H1 (cell line): ENCODE results near the gene PID1. TPM values are rescaled to one million over a fixed set of nuclear protein-coding genes. Genes with fewer than 3 reads are reported as not detected.

Source experiments
- CTCF ChIA-PET: fragments of 300-600 bp; sonication (Branson Sonifier 250); formaldehyde crosslinking; loops from one replicate; lab custom pipeline; 2021; ENCODE audit not compliant: partially characterized antibody; lab: Charles Lee
- POLR2A ChIA-PET: fragments of 300-600 bp; sonication (Branson Sonifier 250); formaldehyde crosslinking; loops from one replicate; lab custom pipeline; 2021; ENCODE audit warnings: inconsistent platforms; ENCODE audit not compliant: partially characterized antibody; lab: Charles Lee
- DNase-seq, 2 experiments: peaks; one replicate each; pipeline versions ENCODE4 v3.0.0 to v3.0.0-alpha.2; 2010 to 2022; ENCODE audit warnings: low spot score in 2 of 2, low read depth in 1 of 2, mixed read lengths in 1 of 2
- FAIRE-seq: peaks from 2 replicates; lab custom pipeline; 2011; peaks lifted over from hg19 to GRCh38; lab: Jason Lieb, UNC
- H2AFZ ChIP-seq: 2 replicates; pipeline ENCODE4 v1.8.1; 2012; ENCODE audit warnings: low read length, inconsistent platforms
- H2AK5ac ChIP-seq: 2 replicates; pipeline ENCODE4 v1.6.1; 2013; ENCODE audit warnings: low read depth, low read length
- H2BK120ac ChIP-seq: replicated peaks from 2 replicates; pipeline ENCODE3; 2013; ENCODE audit warnings: low read depth, low read length, inconsistent platforms
- H2BK12ac ChIP-seq: 2 replicates; pipeline ENCODE4 v1.6.1; 2013; ENCODE audit warnings: low read depth, low read length
- H2BK15ac ChIP-seq: 2 replicates; pipeline ENCODE4 v1.6.1; 2013; ENCODE audit warnings: low read length
- H2BK20ac ChIP-seq: 2 replicates; pipeline ENCODE4 v1.6.1; 2013; ENCODE audit warnings: low read length
- H2BK5ac ChIP-seq: 2 replicates; pipeline ENCODE4 v1.6.1; 2013; ENCODE audit warnings: low read depth, low read length
- H3K14ac ChIP-seq: 2 replicates; pipeline ENCODE4 v1.6.1; 2013; ENCODE audit warnings: inconsistent platforms; ENCODE audit not compliant: insufficient read length
- H3K18ac ChIP-seq: 2 replicates; pipeline ENCODE4 v1.6.1; 2013; ENCODE audit warnings: low read length; ENCODE audit errors: extremely low read depth
- H3K23ac ChIP-seq: 2 replicates; pipeline ENCODE4 v1.6.1; 2013; ENCODE audit warnings: inconsistent platforms; ENCODE audit not compliant: insufficient read length
- H3K23me2 ChIP-seq: 2 replicates; pipeline ENCODE4 v1.6.1; 2013; ENCODE audit warnings: low read depth, low read length
- H3K27ac ChIP-seq: 2 replicates; pipeline ENCODE4 v1.6.1; 2011; ENCODE audit warnings: low read depth, low read length, inconsistent platforms
- H3K27me3 ChIP-seq, 4 experiments: replicated peaks in 1 of 4; 1 replicate in 1 of 4; 2 replicates in 3 of 4; pipeline versions ENCODE4 v1.6.1 to v1.8.1; 2011 to 2013; ENCODE audit warnings: low read length in 3 of 4, mild to moderate bottlenecking in 3 of 4, inconsistent platforms in 2 of 4, mixed read lengths in 2 of 4, moderate library complexity in 1 of 4; ENCODE audit not compliant: control insufficient read depth in 3 of 4, insufficient read depth in 3 of 4; ENCODE audit errors: extremely low read depth in 1 of 4
- H3K36me3 ChIP-seq, 4 experiments: 2 replicates each; pipeline versions ENCODE4 v1.6.1 to v1.8.1; 2011 to 2013; ENCODE audit warnings: mild to moderate bottlenecking in 4 of 4, low read length in 3 of 4, moderate library complexity in 2 of 4, control low read depth in 1 of 4, inconsistent platforms in 1 of 4; ENCODE audit not compliant: insufficient read depth in 4 of 4, control insufficient read depth in 2 of 4
- H3K4ac ChIP-seq: replicated peaks from 2 replicates; pipeline ENCODE3; 2013; ENCODE audit warnings: low read length, low read depth, mixed read lengths, inconsistent platforms; ENCODE audit not compliant: insufficient read length
- H3K4me1 ChIP-seq, 4 experiments: replicated peaks in 1 of 4; 1 replicate in 1 of 4; 2 replicates in 3 of 4; pipeline versions ENCODE4 v1.6.1 to v1.8.1; 2011 to 2013; ENCODE audit warnings: low read length in 3 of 4, inconsistent platforms in 2 of 4, mixed read lengths in 1 of 4; ENCODE audit not compliant: insufficient read depth in 4 of 4, control insufficient read depth in 3 of 4
- H3K4me2 ChIP-seq, 2 experiments: 2 replicates each; pipeline versions ENCODE4 v1.6.1 to v1.8.1; 2011 to 2013; ENCODE audit warnings: low read depth in 2 of 2, low read length in 2 of 2, control low read depth in 1 of 2, inconsistent platforms in 1 of 2, mild to moderate bottlenecking in 1 of 2; ENCODE audit not compliant: insufficient read depth in 1 of 2
- H3K4me3 ChIP-seq, 4 experiments: fragments of 200-600, 300-600 bp in 1 of 4; sonication (generic), shearing (Covaris generic), sonication (Bioruptor Twin) in 1 of 4; 2 replicates each; pipeline versions ENCODE4 v1.5.1 to v1.8.1; 2011 to 2016; ENCODE audit warnings: low read length in 4 of 4, low read depth in 3 of 4, control low read depth in 2 of 4, inconsistent platforms in 2 of 4, mild to moderate bottlenecking in 2 of 4, mixed read lengths in 1 of 4, moderate library complexity in 1 of 4; ENCODE audit not compliant: insufficient read depth in 2 of 4; ENCODE audit errors: extremely low read depth in 1 of 4
- H3K56ac ChIP-seq: replicated peaks from 2 replicates; pipeline ENCODE3; 2013; ENCODE audit warnings: low read depth, mild to moderate bottlenecking, mixed read lengths, low read length, inconsistent platforms; ENCODE audit not compliant: insufficient read length
- H3K79me1 ChIP-seq: 2 replicates; pipeline ENCODE4 v1.6.1; 2013; ENCODE audit warnings: low read depth, low read length, control low read depth
- H3K79me2 ChIP-seq, 2 experiments: 2 replicates each; pipeline versions ENCODE4 v1.6.1 to v1.8.1; 2012 to 2013; ENCODE audit warnings: low read length in 2 of 2, mild to moderate bottlenecking in 2 of 2, inconsistent platforms in 1 of 2; ENCODE audit not compliant: insufficient read depth in 2 of 2, control insufficient read depth in 1 of 2
- H3K9ac ChIP-seq, 4 experiments: replicated peaks in 1 of 4; 1 replicate in 1 of 4; 2 replicates in 3 of 4; pipeline versions ENCODE4 v1.6.1 to v1.8.1; 2011 to 2013; ENCODE audit warnings: low read depth in 3 of 4, low read length in 3 of 4, control low read depth in 2 of 4, mild to moderate bottlenecking in 2 of 4, moderate library complexity in 2 of 4, inconsistent platforms in 1 of 4; ENCODE audit errors: extremely low read depth in 1 of 4
- H3K9me3 ChIP-seq, 2 experiments: 2 replicates each; pipeline versions ENCODE4 v1.6.1 to v1.8.1; 2012 to 2013; ENCODE audit warnings: mild to moderate bottlenecking in 2 of 2, moderate library complexity in 2 of 2, control low read depth in 1 of 2, inconsistent platforms in 1 of 2, low read depth in 1 of 2, low read length in 1 of 2, mixed read lengths in 1 of 2; ENCODE audit not compliant: insufficient read depth in 2 of 2
- H4K20me1 ChIP-seq, 2 experiments: replicated peaks in 1 of 2; 2 replicates each; pipeline versions ENCODE3 to v1.8.1; 2011 to 2013; ENCODE audit warnings: inconsistent platforms in 2 of 2, low read length in 2 of 2, mild to moderate bottlenecking in 1 of 2; ENCODE audit not compliant: insufficient read depth in 2 of 2, control insufficient read depth in 1 of 2
- H4K5ac ChIP-seq: 2 replicates; pipeline ENCODE4 v1.6.1; 2013; ENCODE audit warnings: low read length, low read depth, mixed read lengths, inconsistent platforms; ENCODE audit not compliant: insufficient read length
- H4K8ac ChIP-seq: 2 replicates; pipeline ENCODE4 v1.8.0; 2013; ENCODE audit warnings: mild to moderate bottlenecking, moderate library complexity, low read length, inconsistent platforms; ENCODE audit not compliant: insufficient read depth; ENCODE audit errors: extremely low read depth
- H4K91ac ChIP-seq: replicated peaks from 2 replicates; pipeline ENCODE3; 2013; ENCODE audit warnings: low read length, mixed read lengths, inconsistent platforms; ENCODE audit not compliant: insufficient read length
- RNF2 ChIP-seq: fragments of 200-900, 300-1000 bp; sonication (generic); IDR thresholded peaks from 2 replicates; pipeline ENCODE4 v1.7.1; 2016; ENCODE audit warnings: borderline replicate concordance, low read depth, mild to moderate bottlenecking, antibody characterized with exemption, low read length; ENCODE audit not compliant: poor library complexity, severe bottlenecking; ENCODE audit errors: missing control alignments
- WGBS, 2 experiments: shearing (Covaris generic) in 1 of 2; methylation state at CpG; one replicate each; pipeline versions ENCODE4 v1.1.6 to v1.1.7; 2013 to 2015; ENCODE audit warnings: low lambda C conversion rate in 2 of 2, mixed read lengths in 2 of 2, inconsistent platforms in 1 of 2, low coverage in 1 of 2, missing lambda C conversion rate in 1 of 2; ENCODE audit not compliant: insufficient replicate concordance in 2 of 2, insufficient coverage in 1 of 2, insufficient read length in 1 of 2; ENCODE audit errors: extremely low coverage in 1 of 2, missing lambda C conversion rate in 1 of 2; 5-methylcytosine and 5-hydroxymethylcytosine counted together
- polyA plus RNA-seq, 7 experiments: library from polyadenylated mRNA; depleted of rRNA in 3 of 7; stranded (reverse) in 5 of 7; unstranded in 2 of 7; fragments of >200 nt in 5 of 7; fragments of 200-250 nt in 2 of 7; gene quantifications; 1 replicate in 5 of 7; 2 replicates in 1 of 7; 4 replicates in 1 of 7; pipeline versions ENCODE4 v1.2.1 to v1.2.3, GENCODE V29; 2011 to 2013; ENCODE audit warnings: missing spikeins in 2 of 7, mixed read lengths in 2 of 7
- total RNA-seq: library from RNA; stranded (reverse); fragmentation: NEBNext Ultra II Directional; extraction: Animal tissue kit (Norgen Biotek cat#: 25700); gene quantifications from 2 replicates; pipeline ENCODE4 v1.2.1, GENCODE V29; 2021

PID1 gene
- total and polyA plus RNA-seq, 2 of the 8 experiments (the other 6 are each of a cell fraction or from before 2014, with no cell fraction given) = 1.5 to 3.3 TPM

GRCh38 chr2:229279516-229279915 lies 8.4 kb upstream of the PID1 start:
- Histone ChIP-seq H4K91ac (no peak overlapping the region), H3K4me1 (peaks cover 0 to 3% (median 1%) of the 10 kb centered on the region in 4 experiments; a peak in 1 of 7 replicates), H3K56ac (no peak overlapping the region), H2BK20ac (no peak overlapping the region), H3K9me3 (no peaks in the 10 kb centered on the region), H3K23me2 (no peaks in the 10 kb centered on the region), H3K9ac (no peak overlapping the region), H3K4ac (no peak overlapping the region), H2BK12ac (no peak overlapping the region), H2BK15ac (no peak overlapping the region), H4K8ac (no peak overlapping the region), H4K20me1 (no peaks in the 10 kb centered on the region), H4K5ac (no peak overlapping the region), H3K4me2 (no peak overlapping the region), H3K36me3 (no peaks in the 10 kb centered on the region), H3K14ac (no peak overlapping the region), H2BK120ac (no peak overlapping the region), H3K79me1 (no peaks in the 10 kb centered on the region), H3K27ac (no peak overlapping the region), H2AK5ac (no peak overlapping the region), H3K23ac (no peak overlapping the region), H3K79me2 (no peaks in the 10 kb centered on the region), H2AFZ (no peak overlapping the region), H3K18ac (no peak overlapping the region)
- DNase-seq = no peak
- POLR2A ChIA-PET = no interaction called here
- CTCF ChIA-PET = interaction anchor here (1.0 to 1.7 kb wide), 3 partner anchors 14 to 386 kb away, joined by 3 to 4 read pairs (median 3); no protein-coding TSS in a partner anchor
- WGBS, 2 experiments = 86% methylated on average over 4 of the region's 4 CpGs; no CpG with 5 or more reads in 1 of the 2 experiments
- no peak for FAIRE-seq
- TF ChIP-seq RNF2 = no peak
- TF ChIP-seq, all 59 proteins: peak for 0
- no peak overlapping the region for H3K4me3 ChIP-seq
- no peak overlapping the region for H2BK5ac ChIP-seq
- H3K27me3 ChIP-seq = no peaks in the 10 kb centered on the region
